Keratinocyte (primary cell): ENCODE results near the gene CLSTN2. TPM values are rescaled to one million over a fixed set of nuclear protein-coding genes. Genes with fewer than 3 reads are reported as not detected.

ENCODE experiments used
- DNase-seq: peaks from one replicate; pipeline ENCODE4 v3.0.0-alpha.2; 2011; ENCODE audit warnings: low read depth, missing footprints, low spot score
- FAIRE-seq: peaks from 2 replicates; lab custom pipeline; 2011; peaks lifted over from hg19 to GRCh38; lab: Jason Lieb, UNC
- H2AFZ ChIP-seq: 2 replicates; pipeline ENCODE4 v1.6.0; 2012; ENCODE audit warnings: low read length, control low read depth, inconsistent platforms; ENCODE audit not compliant: control insufficient read depth
- H3K27ac ChIP-seq: 2 replicates; pipeline ENCODE4 v1.5.1; 2011; ENCODE audit warnings: low read length; ENCODE audit not compliant: control insufficient read depth, insufficient read depth
- H3K27me3 ChIP-seq: 3 replicates; pipeline ENCODE4 v1.6.0; 2011; ENCODE audit warnings: low read length; ENCODE audit not compliant: control insufficient read depth, insufficient read depth; ENCODE audit errors: extremely low read depth
- H3K36me3 ChIP-seq, 2 experiments: 2 replicates in 1 of 2; 3 replicates in 1 of 2; pipeline ENCODE4 v1.5.1; 2011; ENCODE audit warnings: low read length in 2 of 2, mild to moderate bottlenecking in 1 of 2; ENCODE audit not compliant: control insufficient read depth in 2 of 2, insufficient read depth in 2 of 2; ENCODE audit errors: extremely low read depth in 1 of 2
- H3K4me1 ChIP-seq: 3 replicates; pipeline ENCODE4 v1.5.1; 2011; ENCODE audit warnings: low read length; ENCODE audit not compliant: control insufficient read depth, insufficient read depth; ENCODE audit errors: extremely low read depth
- H3K4me2 ChIP-seq: 3 replicates; pipeline ENCODE4 v1.6.0; 2011; ENCODE audit warnings: low read depth, low read length; ENCODE audit not compliant: control insufficient read depth, insufficient read depth; ENCODE audit errors: extremely low read depth
- H3K4me3 ChIP-seq, 3 experiments: fragments of 200-600 bp in 1 of 3; sonication (generic) in 1 of 3; 2 replicates in 2 of 3; 3 replicates in 1 of 3; pipeline ENCODE4 v1.5.1; 2011 to 2016; ENCODE audit warnings: low read length in 3 of 3, mild to moderate bottlenecking in 3 of 3, control low read depth in 2 of 3, inconsistent platforms in 1 of 3, low read depth in 1 of 3, mixed read lengths in 1 of 3, mixed run types in 1 of 3, moderate library complexity in 1 of 3; ENCODE audit not compliant: control insufficient read depth in 2 of 3, insufficient read depth in 2 of 3; ENCODE audit errors: extremely low read depth in 1 of 3
- H3K79me2 ChIP-seq: 2 replicates; pipeline ENCODE4 v1.6.0; 2012; ENCODE audit warnings: low read length; ENCODE audit not compliant: control insufficient read depth, insufficient read depth
- H3K9ac ChIP-seq: 3 replicates; pipeline ENCODE4 v1.6.0; 2011; ENCODE audit warnings: low read length; ENCODE audit not compliant: control insufficient read depth, insufficient read depth; ENCODE audit errors: extremely low read depth
- H3K9me1 ChIP-seq: 3 replicates; pipeline ENCODE4 v1.6.0; 2011; ENCODE audit warnings: low read length; ENCODE audit not compliant: control insufficient read depth, insufficient read depth; ENCODE audit errors: extremely low read depth
- H3K9me3 ChIP-seq: 2 replicates; pipeline ENCODE4 v1.5.1; 2012; ENCODE audit warnings: low read depth, low read length; ENCODE audit not compliant: control insufficient read depth
- H4K20me1 ChIP-seq: 3 replicates; pipeline ENCODE4 v1.6.0; 2011; ENCODE audit warnings: low read length; ENCODE audit not compliant: control insufficient read depth, insufficient read depth; ENCODE audit errors: extremely low read depth
- CTCF ChIP-seq, 3 experiments: IDR thresholded peaks in 1 of 3; conservative IDR thresholded peaks in 1 of 3; optimal IDR thresholded peaks in 1 of 3; 2 replicates in 2 of 3; 3 replicates in 1 of 3; pipeline versions ENCODE3 to v1.5.1; 2011; ENCODE audit warnings: low read length in 3 of 3, mild to moderate bottlenecking in 3 of 3, moderate library complexity in 2 of 3, control low read depth in 1 of 3, inconsistent platforms in 1 of 3; ENCODE audit not compliant: insufficient read depth in 2 of 3; ENCODE audit errors: extremely low read depth in 1 of 3
- EZH2 ChIP-seq: IDR thresholded peaks from one replicate; pipeline ENCODE4 v1.6.1; 2012; ENCODE audit warnings: inconsistent platforms, mild to moderate bottlenecking, low read length, moderate library complexity
- dilution Hi-C: fragments of 300-500 bp; cut with MboI; formaldehyde crosslinking; loops from one replicate; pipeline ENCODE4 v1.7.0; 2020; ENCODE audit warnings: low sequenced_read_pairs; ENCODE audit not compliant: extremely low pct_ligation_motif_present
- polyA plus RNA-seq, 5 experiments: library from polyadenylated mRNA; depleted of rRNA in 3 of 5; stranded (reverse) in 3 of 5; stranded (forward) in 1 of 5; unstranded in 1 of 5; fragments of >200 nt; gene quantifications; 1 replicate in 1 of 5; 2 replicates in 3 of 5; 3 replicates in 1 of 5; pipeline versions ENCODE4 v1.2.1 to v1.2.3, GENCODE V29; 2011 to 2012; ENCODE audit warnings: missing spikeins in 2 of 5, low read depth in 1 of 5, low replicate concordance in 1 of 5

The CLSTN2 gene
- polyA plus RNA-seq, 1 donor (not counting 4 experiments of a cell fraction or from before 2014, with no cell fraction given) = 0.09 TPM

GRCh38 chr3:140536926-140537726, 602.1 kb downstream of the CLSTN2 start:
- H3K36me3 ChIP-seq = no peaks in the 10 kb centered on the region
- no peaks in the 10 kb centered on the region for H3K9me1 ChIP-seq
- no peaks in the 10 kb centered on the region for H3K27me3 ChIP-seq
- H3K4me3 ChIP-seq = no peak overlapping the region
- H2AFZ ChIP-seq = no peak overlapping the region
- dilution Hi-C loops = no loop called here
- H3K9me3 ChIP-seq = peaks cover 3% of the 10 kb centered on the region
- no peak for FAIRE-seq
- peaks cover 9% of the 10 kb centered on the region for H3K4me1 ChIP-seq
- H3K4me2 ChIP-seq = no peak overlapping the region
- H3K9ac ChIP-seq = no peak overlapping the region
- no peaks in the 10 kb centered on the region for H4K20me1 ChIP-seq
- DNase-seq = no peak
- TF ChIP-seq EZH2 = no peak
- no peak for TF ChIP-seq CTCF (optimal IDR thresholded peaks at IDR 0.05 in 1 of 3, IDR thresholded peaks at IDR 0.05 in 1 of 3, conservative IDR thresholded peaks at IDR 0.05 in 1 of 3; ENCODE audit: extremely low read depth in 1 of 3, insufficient read depth in 2 of 3, low read length in 3 of 3)
- H3K27ac ChIP-seq = no peak overlapping the region
- H3K79me2 ChIP-seq = no peaks in the 10 kb centered on the region

GRCh38 chr3:140537727-140538082, 602.7 kb downstream of the CLSTN2 start:
- no peaks in the 10 kb centered on the region for H3K79me2 ChIP-seq
- no peak for DNase-seq
- peaks cover 15% of the 10 kb centered on the region for H3K4me1 ChIP-seq
- no peak overlapping the region for H3K4me3 ChIP-seq
- no peaks in the 10 kb centered on the region for H3K9me1 ChIP-seq
- dilution Hi-C loops = no loop called here
- no peak overlapping the region for H3K27ac ChIP-seq
- H3K9ac ChIP-seq = no peak overlapping the region
- peaks cover 3% of the 10 kb centered on the region for H3K9me3 ChIP-seq
- no peak overlapping the region for H3K4me2 ChIP-seq
- H3K27me3 ChIP-seq = no peaks in the 10 kb centered on the region
- TF ChIP-seq CTCF (optimal IDR thresholded peaks at IDR 0.05 in 1 of 3, IDR thresholded peaks at IDR 0.05 in 1 of 3, conservative IDR thresholded peaks at IDR 0.05 in 1 of 3; ENCODE audit: extremely low read depth in 1 of 3, insufficient read depth in 2 of 3, low read length in 3 of 3) (no peak), EZH2 (no peak)
- H4K20me1 ChIP-seq = no peaks in the 10 kb centered on the region
- H3K36me3 ChIP-seq = no peaks in the 10 kb centered on the region
- no peak overlapping the region for H2AFZ ChIP-seq
- peak; percentile 48 for FAIRE-seq
